RPMI8226 (cell line): ENCODE results near the gene C1QB.
"Not testable (repeated sequence)": the region's sequence is repeated elsewhere in the genome, so short reads cannot be mapped to it uniquely, and the experiment has no call there.

ENCODE experiments used
- DNase-seq: peaks from one replicate; pipeline ENCODE4 v3.0.0-alpha.2; 2015

C1QB gene

GRCh38 chr1:22668840-22669239 lies 15.8 kb downstream of the C1QB start:
- DNase-seq: not testable (repeated sequence)

DNA sequence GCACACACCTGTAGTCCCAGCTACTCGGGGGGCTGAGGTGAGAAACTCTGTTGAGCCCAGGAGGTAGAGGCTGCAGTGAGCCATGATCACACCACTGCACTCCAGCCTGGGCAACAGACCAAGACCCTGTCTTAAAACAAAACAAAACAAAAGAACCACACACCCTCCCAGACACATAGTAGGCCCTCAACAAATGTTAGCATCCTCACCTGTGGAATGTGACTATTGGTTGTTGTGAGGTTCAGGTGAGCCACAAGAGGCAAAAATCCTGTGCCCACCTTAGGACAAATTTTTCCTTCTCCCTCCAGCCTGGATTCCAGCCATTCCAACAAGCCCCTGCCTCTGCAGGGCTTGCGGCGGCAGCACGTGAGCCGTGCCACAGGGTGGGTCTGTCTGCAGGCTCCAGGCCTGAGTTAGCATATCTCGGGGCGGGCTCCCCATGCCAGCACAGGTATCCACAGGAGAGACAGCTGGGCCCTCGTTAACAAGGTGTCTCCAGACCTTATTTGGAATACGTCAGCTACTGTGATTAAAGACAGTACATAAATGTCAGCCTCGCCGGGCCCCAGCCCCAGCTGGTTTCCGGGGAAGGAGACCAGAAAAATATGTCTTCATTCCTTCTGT lies 17.4 kb downstream of the C1QB start:
- no peak for DNase-seq

DNA sequence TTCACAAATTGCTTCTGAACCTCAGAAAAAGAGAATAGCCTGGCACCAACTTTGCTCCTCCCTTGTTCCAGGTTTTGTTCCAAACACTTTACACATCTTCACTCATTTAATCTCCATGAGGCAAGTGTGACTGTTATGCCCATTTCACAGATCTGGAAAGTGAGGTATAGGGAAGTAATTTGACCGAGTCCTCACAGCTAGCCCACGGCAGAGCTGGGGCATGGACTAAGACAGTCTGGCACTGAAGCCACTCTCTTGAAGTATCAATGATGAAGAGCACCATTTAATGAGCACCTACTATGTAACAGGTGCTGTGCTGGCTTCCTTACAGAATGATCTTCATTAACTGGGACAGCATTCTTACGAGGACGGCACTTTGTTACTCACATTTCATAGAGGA lies 19.0 kb downstream of the C1QB start:
- no peak for DNase-seq

- DNase-seq: peak; percentile 57
These were observed 20.7 kb downstream of the C1QB start for GRCh38 chr1:22673486-22674409.

DNA sequence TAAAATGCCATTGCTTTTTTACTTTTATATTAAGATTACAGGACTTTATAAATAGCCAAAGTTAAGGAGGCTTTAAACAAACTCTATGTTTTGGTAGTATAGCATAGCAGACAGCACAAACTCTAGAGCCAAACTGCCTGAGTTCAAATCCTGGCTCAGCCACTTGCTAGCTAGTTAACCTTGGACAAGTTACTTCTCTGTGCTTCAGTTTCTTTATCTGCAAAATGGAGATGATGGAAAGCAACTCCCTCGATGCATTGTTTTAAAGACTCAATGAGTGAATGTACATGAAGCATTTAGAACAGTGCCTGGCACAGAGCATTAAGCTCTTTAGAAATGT lies 21.3 kb downstream of the C1QB start:
- no peak for DNase-seq

DNA sequence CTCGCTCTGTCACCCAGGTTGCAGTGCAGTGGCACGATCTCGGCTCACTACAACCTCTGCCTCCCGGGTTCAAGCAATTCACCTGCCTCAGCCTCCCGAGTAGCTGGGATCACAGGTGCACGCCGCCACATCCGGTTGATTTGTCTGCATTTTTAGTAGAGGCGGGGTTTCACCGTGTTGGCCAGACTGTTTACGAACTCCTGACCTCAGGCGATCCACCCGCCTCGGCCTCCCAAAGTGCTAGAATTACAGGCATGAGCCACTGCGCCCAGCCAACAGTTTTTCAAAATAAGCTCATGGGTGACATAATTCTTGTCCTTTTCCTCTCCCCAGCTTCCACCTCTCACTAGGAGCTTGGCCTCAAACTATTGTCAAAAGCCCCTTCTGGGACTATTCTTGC lies 23.1 kb downstream of the C1QB start:
- peak; percentile 40 for DNase-seq

DNA sequence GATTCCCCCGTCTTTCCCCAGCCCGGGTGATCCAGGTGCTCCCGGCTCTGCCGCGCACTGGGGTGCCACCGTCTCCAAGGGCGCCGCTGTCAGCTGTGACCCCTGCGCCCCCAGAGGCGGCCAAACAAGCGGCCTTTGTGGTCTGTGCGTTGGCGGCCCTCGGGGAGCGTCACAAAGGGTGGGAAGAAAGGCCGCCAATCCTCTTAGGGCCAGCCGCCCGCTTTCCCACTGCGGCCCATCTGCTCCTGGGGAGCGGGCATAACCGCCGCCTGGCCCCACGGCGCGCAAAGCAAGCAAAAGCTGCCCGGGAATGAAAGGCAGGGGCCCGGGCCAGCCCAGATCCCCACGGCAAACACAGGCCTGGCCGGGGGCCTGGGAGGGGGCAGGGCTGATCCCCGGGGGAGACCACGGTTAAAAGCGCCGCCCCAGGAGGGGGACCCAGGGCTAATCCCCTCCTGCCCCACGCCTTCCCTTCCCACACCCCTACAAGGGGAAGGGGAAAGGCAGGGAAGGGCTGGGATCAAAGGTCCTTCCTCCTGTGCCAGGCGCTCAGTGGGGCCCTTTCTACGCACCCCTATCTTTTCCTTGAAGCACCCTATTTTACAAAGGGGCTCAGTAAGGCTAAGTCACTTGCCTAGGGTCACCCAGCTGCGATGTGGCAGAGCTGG lies 24.0 kb downstream of the C1QB start:
- DNase-seq: no peak

DNA sequence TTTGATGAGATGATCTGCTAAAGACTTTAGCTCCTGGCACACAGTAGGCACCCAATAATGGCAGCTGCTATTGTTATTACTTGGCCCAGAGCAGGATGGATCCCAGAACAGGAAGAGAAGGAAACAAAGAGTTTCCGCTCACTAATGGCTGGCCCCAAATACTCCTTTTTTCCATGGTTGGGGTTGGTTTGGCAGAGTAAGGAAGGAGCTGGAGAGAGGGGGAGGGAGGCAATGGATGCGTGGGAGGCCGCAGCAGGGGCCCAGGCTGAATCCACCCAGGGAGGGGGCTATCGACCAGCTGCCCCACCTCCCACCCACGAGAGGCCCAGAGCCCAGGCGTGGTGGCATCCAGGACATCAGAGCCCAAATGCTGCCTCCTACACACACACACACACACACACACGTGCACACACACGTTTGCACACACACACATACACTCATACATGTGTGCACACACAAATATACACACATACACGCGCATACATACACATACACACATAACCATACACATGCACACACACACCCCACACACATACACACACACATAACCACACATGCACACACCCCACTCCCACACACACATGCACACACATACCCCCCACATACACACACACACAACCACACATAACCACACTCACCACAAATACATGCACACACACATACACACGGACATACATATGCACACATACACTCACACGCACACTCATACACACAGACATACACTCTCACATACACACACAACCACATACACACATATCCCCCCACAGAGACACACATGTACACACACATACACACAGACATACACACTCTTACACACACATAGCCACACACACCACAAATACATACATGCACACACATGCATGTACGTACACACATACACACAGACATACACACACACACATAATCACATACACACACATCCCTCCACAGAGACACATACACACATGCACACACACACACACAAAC lies 25.2 kb downstream of the C1QB start:
- no peak for DNase-seq

DNA sequence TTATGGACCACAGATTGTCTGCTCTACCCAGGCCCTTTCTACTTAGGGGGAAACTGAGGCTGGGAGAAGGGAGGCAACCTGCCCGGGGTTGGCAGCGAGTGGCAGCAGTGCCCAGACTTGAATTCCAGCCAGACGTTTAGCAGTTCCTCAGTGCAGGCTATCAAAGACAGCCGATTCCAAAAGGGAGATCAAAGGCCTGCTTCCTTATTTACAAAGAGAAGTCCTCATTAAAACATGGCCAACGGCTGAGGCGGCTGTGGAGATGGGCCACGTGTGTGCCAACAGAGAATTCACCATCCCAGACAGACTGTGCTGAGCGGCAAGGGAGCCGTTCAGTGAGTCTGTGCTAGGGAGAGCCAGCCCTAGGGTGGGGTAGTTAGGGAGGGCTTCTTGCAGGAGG lies 27.7 kb downstream of the C1QB start:
- DNase-seq: no peak

- no peak for DNase-seq
These were observed 28.7 kb downstream of the C1QB start for GRCh38 chr1:22681556-22682276.

- DNase-seq: no peak
These were observed 30.5 kb downstream of the C1QB start for GRCh38 chr1:22683547-22683946.

- no peak for DNase-seq
These were observed 32.6 kb downstream of the C1QB start for GRCh38 chr1:22685591-22686059.

GRCh38 chr1:22687191-22687590 lies 34.2 kb downstream of the C1QB start:
- no peak for DNase-seq

DNA sequence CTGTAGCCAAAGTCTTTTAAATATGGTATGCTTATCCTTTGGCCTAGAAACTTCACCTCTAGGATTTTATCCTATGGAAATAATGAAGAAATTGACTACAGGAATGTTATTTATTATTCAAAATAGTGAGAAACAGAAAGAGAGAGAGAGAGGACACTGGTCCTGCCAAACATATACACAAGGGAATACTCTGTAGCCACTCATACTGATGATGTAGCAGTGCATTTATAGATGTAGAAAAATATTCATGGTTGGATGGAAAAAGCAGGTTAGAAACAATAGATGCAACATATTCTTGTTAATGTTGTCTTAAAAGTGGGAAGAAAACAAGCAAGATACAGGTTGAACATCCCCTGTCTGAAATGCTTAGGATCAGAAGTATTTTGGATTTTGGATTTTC lies 35.4 kb downstream of the C1QB start:
- no peak for DNase-seq

DNA sequence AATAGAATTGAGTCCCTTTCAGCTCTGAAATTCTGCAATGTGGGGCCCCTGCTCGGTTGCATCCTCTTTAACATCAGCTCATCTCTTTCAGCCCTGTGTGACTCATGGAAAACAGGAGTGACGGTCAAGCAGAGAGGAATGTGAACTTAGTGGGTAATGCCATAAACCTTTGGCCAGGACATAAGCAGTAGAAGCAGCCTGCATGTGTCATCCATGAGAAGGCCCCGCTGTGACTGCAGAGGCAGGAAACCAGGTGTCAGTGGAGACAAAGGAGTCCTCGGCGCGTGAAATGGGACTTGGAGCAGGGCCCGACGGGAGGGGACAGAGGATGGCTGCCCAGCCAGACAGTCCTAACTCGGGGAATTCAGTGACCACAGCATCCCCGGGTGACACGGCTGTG lies 36.5 kb downstream of the C1QB start:
- DNase-seq: no peak

GRCh38 chr1:22691031-22691753 lies 38.2 kb downstream of the C1QB start:
- DNase-seq: peak; percentile 30

DNA sequence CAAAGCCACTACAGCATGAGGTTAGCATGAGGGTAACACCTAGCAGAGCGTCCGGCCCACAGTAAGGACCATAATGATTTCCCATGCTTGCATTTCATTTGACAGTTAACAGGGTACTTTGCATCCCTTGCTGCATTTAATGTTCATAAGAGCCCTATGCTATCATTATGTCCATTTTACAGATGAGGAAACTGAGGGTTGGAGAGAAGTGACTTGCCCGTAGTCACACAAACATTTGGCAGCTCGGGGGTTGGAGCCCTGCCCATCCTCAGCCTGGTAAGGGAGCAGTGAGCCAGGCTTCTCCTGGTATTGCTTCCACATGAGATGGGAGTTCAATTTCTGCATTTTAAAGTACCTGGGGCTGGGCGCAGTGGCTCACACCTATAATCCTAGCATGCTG lies 41.1 kb downstream of the C1QB start:
- DNase-seq: no peak

DNA sequence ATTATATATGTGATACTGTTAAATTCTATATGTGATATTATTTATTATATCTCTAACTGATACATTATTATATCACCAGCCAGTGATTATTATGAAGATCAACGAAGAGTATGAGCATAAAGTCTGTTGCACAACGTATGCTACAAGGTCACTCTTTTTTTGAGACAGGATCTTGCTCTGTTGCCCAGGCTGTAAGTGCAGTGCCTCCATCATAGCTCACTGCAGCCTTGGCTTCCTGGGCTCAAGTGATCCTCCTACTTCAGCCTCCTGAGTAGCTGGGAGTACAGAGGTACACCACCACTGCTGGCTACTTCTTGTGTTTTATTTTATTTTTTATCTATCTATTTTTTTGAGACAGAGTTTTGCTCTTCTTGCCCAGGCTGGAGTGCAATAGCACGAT lies 43.6 kb downstream of the C1QB start:
- DNase-seq: no peak

- DNase-seq: no peak
These were observed 44.9 kb downstream of the C1QB start for GRCh38 chr1:22697980-22698379.

DNA sequence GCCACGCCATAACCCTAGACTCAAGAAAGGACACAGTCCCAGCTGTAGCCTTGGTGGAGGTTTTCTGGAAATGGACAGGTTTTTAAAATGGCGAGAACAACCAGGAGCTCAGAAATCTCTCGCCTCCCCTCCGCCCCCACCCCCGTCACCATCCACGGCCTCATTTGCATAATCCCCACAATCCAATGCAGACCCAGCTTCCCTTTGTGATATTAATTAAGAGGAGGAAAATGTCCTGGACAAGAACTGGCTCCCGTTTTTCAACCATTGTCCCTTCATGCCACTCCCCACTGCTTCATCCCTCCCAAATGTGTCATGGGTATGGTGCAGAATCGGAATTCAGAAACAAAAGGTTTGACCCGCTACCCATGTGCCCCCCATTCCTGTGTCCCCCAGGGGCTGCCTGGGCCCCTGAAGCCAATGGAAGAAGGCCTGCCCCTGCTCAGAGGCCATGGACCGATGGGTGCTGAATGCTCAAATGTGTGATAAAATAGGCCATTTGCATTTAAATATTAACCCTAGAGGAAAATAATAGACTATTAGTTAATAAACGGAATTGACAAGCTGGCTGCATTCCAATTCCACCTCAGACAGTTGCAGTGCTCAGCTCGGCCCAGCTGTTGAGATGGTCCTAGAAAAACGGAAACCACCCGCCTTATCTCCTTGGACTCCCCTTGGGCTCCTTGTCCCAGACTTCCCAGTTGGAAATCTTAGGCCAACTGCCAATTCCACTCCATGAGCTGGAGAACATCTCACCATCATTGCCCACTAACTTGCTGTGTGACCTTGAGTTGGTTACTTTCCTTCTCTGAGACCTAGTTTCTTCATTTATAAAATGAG lies 46.9 kb downstream of the C1QB start:
- DNase-seq: no peak
